ENCODE results near the gene OR10A6. TPM values are rescaled to one million over a fixed set of nuclear protein-coding genes. Genes with fewer than 3 reads are reported as not detected.
A peak's percentile ranks its signal among the peaks of the same experiment; 100 is the strongest.

OR10A6 gene
- total and polyA plus RNA-seq, 2 of the 4 experiments (the other 2 are of a cell fraction), result 0.19 TPM; not detected in 1

- H3K36me3 ChIP-seq (ENCODE audit: control insufficient read depth, insufficient read depth, low read length), result no peaks in the 10 kb centered on the region
- 0 out of 4 replicates have a peak overlapping the region, but pooled peaks of 1 of the 2 experiments have one; percentile 39 for H4K8ac ChIP-seq (ENCODE audit: low read depth in 2 of 2, low read length in 2 of 2)
- peak overlapping the region; percentile 45 for H4K91ac ChIP-seq (ENCODE audit: insufficient read depth, low read depth, low read length)
- no peak overlapping the region for H3K27ac ChIP-seq (ENCODE audit: insufficient read depth, low read length)
- no peak overlapping the region for H2AK9ac ChIP-seq (replicated peaks; ENCODE audit: low read depth, low read length, poor library complexity)
- ChIA-PET POLR2A (ENCODE audit: unreplicated experiment) (no interaction called here), CTCF (no interaction called here)
- DNase-seq, result no peak
- H2BK15ac ChIP-seq (ENCODE audit: low read depth, low read length), result peak overlapping the region; percentile 90; the same call in 2 of the 3 replicates
- peak overlapping the region; percentile 48; the same call in 1 of the 2 replicates for H2AK5ac ChIP-seq (ENCODE audit: low read depth, low read length)
- no peak overlapping the region for H3K23ac ChIP-seq (ENCODE audit: low read depth, low read length)
- peaks cover 0 to 12% of the 10 kb centered on the region in 2 experiments; a peak in 2 of 4 replicates for H3K79me1 ChIP-seq (ENCODE audit: low read depth in 1 of 2, low read length in 2 of 2)
- peak overlapping the region; percentile 6 for H3K4ac ChIP-seq (ENCODE audit: low read depth, low read length)
- TF ChIP-seq RAD21 (IDR thresholded peaks at IDR 0.05; ENCODE audit: low read length) (no peak), CEBPB (IDR thresholded peaks at IDR 0.05; ENCODE audit: low read depth, low read length) (no peak), BHLHE40 (IDR thresholded peaks at IDR 0.05; ENCODE audit: low read depth, low read length) (no peak), NFE2L2 (IDR thresholded peaks at IDR 0.05; ENCODE audit: low read depth, low read length) (no peak), ELK1 (IDR thresholded peaks at IDR 0.05; ENCODE audit: borderline replicate concordance, low read depth, low read length) (no peak), RFX5 (IDR thresholded peaks at IDR 0.05; ENCODE audit: low read depth, low read length) (no peak), CTCF (conservative IDR thresholded peaks at IDR 0.05; ENCODE audit: low read depth, low read length) (no peak), USF2 (IDR thresholded peaks at IDR 0.05; ENCODE audit: low read depth, low read length) (no peak), MAFK (IDR thresholded peaks at IDR 0.05; ENCODE audit: low read depth, low read length) (no peak), FOS (IDR thresholded peaks at IDR 0.05; ENCODE audit: low read depth, low read length) (no peak), CHD1 (IDR thresholded peaks at IDR 0.05; ENCODE audit: low read depth, low read length) (no peak), MAZ (IDR thresholded peaks at IDR 0.05; ENCODE audit: borderline replicate concordance, low read depth, low read length) (no peak), SMC3 (IDR thresholded peaks at IDR 0.05; ENCODE audit: low read depth, low read length) (no peak)
- BruUV-seq (replicated peaks), result no TSS peak
- H3K27me3 ChIP-seq (ENCODE audit: control insufficient read depth, insufficient read depth, low read length), result no peaks in the 10 kb centered on the region
- dilution Hi-C loops (cut with HindIII; ENCODE audit: low sequenced_read_pairs, unreplicated experiment) (no loop called here), intact Hi-C loops (cut with micrococcal nuclease) (no loop called here), in situ Hi-C loops (cut with MboI; ENCODE audit: low sequenced_read_pairs) (no loop called here)
- H3K56ac ChIP-seq (ENCODE audit: extremely low read depth, insufficient read depth, low read length), result no peak overlapping the region
- H3K9me3 ChIP-seq (ENCODE audit: control insufficient read depth, insufficient read depth, low read length), result no peaks in the 10 kb centered on the region
- peak overlapping the region; percentile 28 for H2BK120ac ChIP-seq (ENCODE audit: low read depth, low read length)
- no peak overlapping the region for H3K9ac ChIP-seq (ENCODE audit: low read depth, low read length)
- H3K4me2 ChIP-seq (ENCODE audit: low read depth, low read length), result no peak overlapping the region
- H3K14ac ChIP-seq (replicated peaks; ENCODE audit: low read depth, low read length), result 0 out of 2 replicates have a peak overlapping the region, but pooled peaks have one; percentile 20
- H2BK20ac ChIP-seq (ENCODE audit: low read depth, low read length), result peak overlapping the region; percentile 74; the same call in 1 of the 2 replicates
- peak overlapping the region; percentile 57 for H2BK5ac ChIP-seq (ENCODE audit: low read depth, low read length, poor library complexity, severe bottlenecking)
- peak overlapping the region; percentile 19; the same call in 1 of the 2 replicates for H3K18ac ChIP-seq (ENCODE audit: low read depth, low read length)
- no peak overlapping the region; the same call in 1 of the 2 replicates for H4K5ac ChIP-seq (ENCODE audit: low read depth, low read length)
- no peak overlapping the region for H3K4me3 ChIP-seq (ENCODE audit: insufficient read depth, low read depth, low read length)
- no peak overlapping the region for H2AFZ ChIP-seq (replicated peaks; ENCODE audit: low read length, poor library complexity)
- no peaks in the 10 kb centered on the region for H4K20me1 ChIP-seq (ENCODE audit: insufficient read depth, low read length)
- peaks cover 19% of the 10 kb centered on the region for H3K4me1 ChIP-seq (ENCODE audit: control insufficient read depth, insufficient read depth, low read length)
- H3K9me1 ChIP-seq (ENCODE audit: insufficient read depth, low read length), result peaks cover 11% of the 10 kb centered on the region
- no peak for ATAC-seq (ENCODE audit: low read depth)
Observed at GRCh38 chr11:7971846-7972245, 40.8 kb upstream of the OR10A6 start.

All from IMR-90 (cell line).